Measurements from ENCODE around the gene MISP. TPM values are rescaled to one million over a fixed set of nuclear protein-coding genes. Genes with fewer than 3 reads are reported as not detected.
"Not testable (repeated sequence)": the region's sequence is repeated elsewhere in the genome, so short reads cannot be mapped to it uniquely, and the experiment has no call there.

Gene MISP
- total RNA-seq, 1 donor from 2014 or later = 1.5 TPM

DNA sequence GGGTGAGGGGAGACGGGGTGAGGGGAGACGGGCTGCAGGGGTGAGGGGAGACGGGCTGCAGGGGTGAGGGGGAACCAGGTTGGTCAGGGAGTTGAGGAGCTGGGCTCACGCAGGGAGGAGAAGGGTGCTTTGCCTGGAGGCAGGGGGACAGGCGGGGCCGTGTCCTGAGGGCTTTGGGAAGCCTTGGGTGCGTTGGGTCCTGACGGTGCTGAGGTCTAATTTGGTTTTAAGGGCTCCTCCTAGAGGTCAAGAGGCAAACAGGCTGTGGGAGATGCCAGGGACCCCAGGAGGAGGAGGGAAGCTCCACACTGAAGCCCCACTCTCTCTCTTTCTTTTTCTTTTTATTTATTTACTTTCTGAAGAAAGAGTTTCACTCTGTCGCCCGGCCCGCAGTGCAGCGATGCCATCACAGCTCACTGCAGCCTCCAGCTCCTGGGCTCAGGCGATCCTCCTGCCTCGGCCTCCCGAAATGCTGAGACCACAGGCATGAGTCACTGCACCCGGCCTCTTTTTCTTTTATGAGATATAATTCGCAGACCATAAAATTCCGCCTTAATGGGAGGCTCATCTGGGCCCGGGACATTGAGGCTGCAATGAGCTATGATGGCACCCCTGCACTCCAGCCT is 9.3 kb upstream of the MISP start:
- H3K4me3 Mint-ChIP-seq = no peak overlapping the region
- TF ChIP-seq, protein P1, sequence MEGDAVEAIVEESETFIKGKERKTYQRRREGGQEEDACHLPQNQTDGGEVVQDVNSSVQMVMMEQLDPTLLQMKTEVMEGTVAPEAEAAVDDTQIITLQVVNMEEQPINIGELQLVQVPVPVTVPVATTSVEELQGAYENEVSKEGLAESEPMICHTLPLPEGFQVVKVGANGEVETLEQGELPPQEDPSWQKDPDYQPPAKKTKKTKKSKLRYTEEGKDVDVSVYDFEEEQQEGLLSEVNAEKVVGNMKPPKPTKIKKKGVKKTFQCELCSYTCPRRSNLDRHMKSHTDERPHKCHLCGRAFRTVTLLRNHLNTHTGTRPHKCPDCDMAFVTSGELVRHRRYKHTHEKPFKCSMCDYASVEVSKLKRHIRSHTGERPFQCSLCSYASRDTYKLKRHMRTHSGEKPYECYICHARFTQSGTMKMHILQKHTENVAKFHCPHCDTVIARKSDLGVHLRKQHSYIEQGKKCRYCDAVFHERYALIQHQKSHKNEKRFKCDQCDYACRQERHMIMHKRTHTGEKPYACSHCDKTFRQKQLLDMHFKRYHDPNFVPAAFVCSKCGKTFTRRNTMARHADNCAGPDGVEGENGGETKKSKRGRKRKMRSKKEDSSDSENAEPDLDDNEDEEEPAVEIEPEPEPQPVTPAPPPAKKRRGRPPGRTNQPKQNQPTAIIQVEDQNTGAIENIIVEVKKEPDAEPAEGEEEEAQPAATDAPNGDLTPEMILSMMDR (IDR thresholded peaks at IDR 0.05; ENCODE audit: unreplicated experiment) = no peak
- no peaks in the 10 kb centered on the region for H3K4me1 Mint-ChIP-seq
- H3K27ac Mint-ChIP-seq = no peak overlapping the region
- H3K36me3 Mint-ChIP-seq = peaks cover 16% of the 10 kb centered on the region
- H3K9me3 Mint-ChIP-seq = peaks cover 4% of the 10 kb centered on the region
- no peak for DNase-seq (ENCODE audit: low spot score in 2 of 2, unreplicated experiment in 2 of 2)
- H3K27me3 Mint-ChIP-seq (ENCODE audit: low read depth) = no peaks in the 10 kb centered on the region

DNA sequence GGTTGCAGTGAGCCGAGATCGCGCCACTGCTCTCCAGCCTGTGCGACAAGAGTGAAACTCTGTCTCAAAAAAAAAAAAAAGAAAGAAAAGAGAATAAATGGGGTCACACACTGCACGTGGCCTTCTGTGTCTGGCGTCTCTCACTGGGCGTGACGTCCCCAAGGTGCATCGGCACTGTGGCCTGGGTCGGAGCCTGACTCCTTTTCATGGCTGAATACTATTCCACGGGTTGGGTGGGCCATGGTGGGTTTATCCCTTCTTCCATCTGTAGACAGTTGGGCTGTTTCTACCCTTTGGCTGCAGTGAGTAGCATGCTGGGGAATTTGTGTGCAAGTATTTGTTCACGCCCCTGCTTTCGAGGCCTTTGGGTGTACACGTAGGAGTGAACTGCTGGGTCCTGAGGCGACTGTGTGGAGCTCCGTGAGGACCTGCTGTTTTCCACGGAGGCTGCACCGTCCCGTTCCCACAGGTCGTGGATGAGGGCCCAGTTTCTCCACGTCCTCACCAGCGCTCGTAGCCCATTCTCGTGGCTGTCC is 8.3 kb upstream of the MISP start:
- H3K27me3 Mint-ChIP-seq (ENCODE audit: low read depth) = no peaks in the 10 kb centered on the region
- no peaks in the 10 kb centered on the region for H3K4me1 Mint-ChIP-seq
- TF ChIP-seq, protein P1 (IDR thresholded peaks at IDR 0.05; ENCODE audit: unreplicated experiment) = no peak
- no peak for DNase-seq (ENCODE audit: low spot score in 2 of 2, unreplicated experiment in 2 of 2)
- H3K4me3 Mint-ChIP-seq = no peak overlapping the region
- H3K36me3 Mint-ChIP-seq = peaks cover 11% of the 10 kb centered on the region
- H3K9me3 Mint-ChIP-seq = peaks cover 4% of the 10 kb centered on the region
- H3K27ac Mint-ChIP-seq = no peak overlapping the region

DNA sequence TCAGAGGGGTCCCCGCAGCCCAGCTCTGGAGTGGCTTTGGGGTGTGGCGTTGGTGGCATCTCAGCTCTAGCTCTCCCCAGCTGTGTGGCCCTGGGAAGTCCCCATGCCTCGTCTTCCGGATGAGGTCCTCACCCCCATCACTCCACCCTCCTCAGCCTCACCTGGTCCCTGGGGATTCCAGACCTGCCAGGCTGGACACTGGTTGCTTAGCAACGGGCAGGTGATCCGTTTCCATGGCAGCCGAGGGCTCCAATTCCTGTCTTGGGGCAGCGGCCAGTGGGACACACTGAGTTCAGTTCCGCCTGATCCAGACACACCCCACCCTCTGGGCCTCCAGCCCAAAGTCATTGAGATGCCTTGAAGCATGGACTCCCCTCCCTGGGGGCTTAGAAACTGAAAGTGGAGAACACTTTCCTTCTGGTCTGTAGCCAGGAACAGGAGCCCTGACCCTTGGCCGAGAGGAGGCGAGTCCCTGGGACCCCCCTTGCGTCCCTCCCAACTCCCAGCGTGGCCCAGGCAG is 7.7 kb upstream of the MISP start:
- no peak overlapping the region for H3K27ac Mint-ChIP-seq
- H3K27me3 Mint-ChIP-seq (ENCODE audit: low read depth) = no peaks in the 10 kb centered on the region
- TF ChIP-seq, protein P1 (IDR thresholded peaks at IDR 0.05; ENCODE audit: unreplicated experiment) = no peak
- no peaks in the 10 kb centered on the region for H3K4me1 Mint-ChIP-seq
- peaks cover 4% of the 10 kb centered on the region for H3K9me3 Mint-ChIP-seq
- H3K4me3 Mint-ChIP-seq = no peak overlapping the region
- peaks cover 11% of the 10 kb centered on the region for H3K36me3 Mint-ChIP-seq
- no peak for DNase-seq (ENCODE audit: low spot score in 2 of 2, unreplicated experiment in 2 of 2)

DNA sequence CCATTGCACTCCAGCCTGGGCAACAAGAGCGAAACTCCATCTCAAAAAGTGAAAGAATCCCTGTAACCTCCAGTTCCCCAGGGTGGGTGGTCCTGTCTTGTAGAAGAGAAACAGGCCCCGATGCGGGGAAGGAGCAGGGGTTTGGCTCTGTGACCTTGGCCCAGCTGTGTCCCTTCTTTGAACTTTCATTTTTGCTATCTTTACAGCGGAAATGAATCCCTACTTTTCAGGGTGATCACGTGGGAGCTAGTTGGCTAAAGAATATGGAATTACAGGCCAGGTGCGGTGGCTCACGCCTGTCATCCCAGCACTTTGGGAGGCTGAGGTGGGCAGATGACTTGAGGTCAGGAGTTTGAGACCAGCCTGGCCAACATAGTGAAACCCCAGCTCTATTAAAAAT is 5.8 kb upstream of the MISP start:
- not testable (repeated sequence) for H3K4me1 Mint-ChIP-seq; H3K27ac Mint-ChIP-seq; H3K27me3 Mint-ChIP-seq (ENCODE audit: low read depth); H3K36me3 Mint-ChIP-seq; H3K9me3 Mint-ChIP-seq; DNase-seq (ENCODE audit: low spot score in 2 of 2, unreplicated experiment in 2 of 2); H3K4me3 Mint-ChIP-seq

DNA sequence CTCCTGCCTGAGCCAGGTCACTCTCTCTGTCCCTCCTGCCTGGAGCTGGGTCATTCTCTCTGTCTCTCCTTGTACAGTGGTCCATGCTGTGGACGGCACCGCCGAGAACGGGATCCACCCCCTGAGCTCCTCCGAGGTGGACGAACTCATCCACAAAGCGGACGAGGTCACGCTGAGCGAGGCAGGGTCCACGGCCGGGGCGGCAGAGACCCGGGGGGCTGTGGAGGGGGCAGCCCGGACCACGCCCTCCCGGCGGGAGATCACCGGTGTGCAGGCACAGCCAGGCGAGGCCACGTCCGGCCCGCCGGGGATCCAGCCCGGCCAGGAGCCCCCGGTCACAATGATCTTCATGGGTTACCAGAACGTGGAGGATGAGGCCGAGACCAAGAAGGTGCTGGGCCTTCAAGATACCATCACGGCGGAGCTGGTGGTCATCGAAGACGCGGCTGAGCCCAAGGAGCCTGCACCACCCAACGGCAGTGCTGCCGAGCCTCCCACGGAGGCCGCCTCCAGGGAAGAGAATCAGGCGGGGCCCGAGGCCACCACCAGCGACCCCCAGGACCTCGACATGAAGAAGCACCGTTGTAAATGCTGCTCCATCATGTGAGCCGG is 4.6 kb upstream of the MISP start:
- no peak overlapping the region for H3K4me3 Mint-ChIP-seq

DNA sequence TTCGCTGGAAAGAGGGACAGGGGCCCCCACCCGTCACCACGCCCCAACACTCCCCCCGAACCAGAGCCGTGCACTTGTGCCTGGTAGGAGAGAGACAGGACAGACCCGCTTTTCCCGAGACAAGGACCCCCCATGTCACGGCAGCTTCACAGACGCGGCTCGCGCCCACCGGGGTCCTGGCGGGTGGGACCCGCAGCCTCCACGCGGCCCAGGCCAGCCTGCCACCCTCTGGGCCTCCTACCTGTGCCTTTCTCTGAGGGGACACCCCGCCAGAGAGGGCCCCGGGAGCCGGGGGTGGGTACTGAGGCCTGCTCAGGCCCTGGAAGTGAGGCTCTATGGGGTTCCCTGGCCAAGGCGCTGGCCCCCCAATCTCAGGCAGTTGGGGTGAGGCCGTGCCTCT is 4.0 kb upstream of the MISP start:
- Mint-ChIP-seq H3K36me3 (peaks cover 8% of the 10 kb centered on the region), H3K27ac (no peak overlapping the region), H3K9me3 (peaks cover 4% of the 10 kb centered on the region), H3K4me3 (no peak overlapping the region), H3K4me1 (no peaks in the 10 kb centered on the region), H3K27me3 (ENCODE audit: low read depth) (no peaks in the 10 kb centered on the region)
- DNase-seq (ENCODE audit: low spot score in 2 of 2, unreplicated experiment in 2 of 2) = no peak
- TF ChIP-seq, protein P1 (IDR thresholded peaks at IDR 0.05; ENCODE audit: unreplicated experiment) = no peak

More for the DNA sequence above, 4.6 kb upstream of the MISP start:
- DNase-seq (ENCODE audit: low spot score in 2 of 2, unreplicated experiment in 2 of 2) = no peak
- Mint-ChIP-seq H3K36me3 (peaks cover 8% of the 10 kb centered on the region), H3K27me3 (ENCODE audit: low read depth) (no peaks in the 10 kb centered on the region), H3K27ac (no peak overlapping the region), H3K4me1 (no peaks in the 10 kb centered on the region), H3K9me3 (peaks cover 4% of the 10 kb centered on the region)
- TF ChIP-seq, protein P1 (IDR thresholded peaks at IDR 0.05; ENCODE audit: unreplicated experiment) = no peak

Measured in mesothelial cell of epicardium (in vitro differentiated cells).